Nephron progenitor cell (in vitro differentiated cells): ENCODE data around the gene TBPL1.

ENCODE experiments used
- DNase-seq: peaks from one replicate; pipeline ENCODE4 v3.0.0; 2021
- H3K27ac Mint-ChIP-seq: 2 replicates; pipeline ENCODE4 v1.8.0; 2021; ENCODE audit warnings: mild to moderate bottlenecking, moderate library complexity, mixed read lengths
- H3K27me3 Mint-ChIP-seq: 2 replicates; pipeline ENCODE4 v1.8.0; 2021; ENCODE audit warnings: mild to moderate bottlenecking, low read depth, mixed read lengths; ENCODE audit not compliant: poor library complexity
- H3K36me3 Mint-ChIP-seq: 2 replicates; pipeline ENCODE4 v1.8.0; 2021; ENCODE audit warnings: low read depth, mixed read lengths
- H3K4me1 Mint-ChIP-seq: 2 replicates; pipeline ENCODE4 v1.8.0; 2021; ENCODE audit warnings: mixed read lengths
- H3K4me3 Mint-ChIP-seq: 2 replicates; pipeline ENCODE4 v1.8.0; 2021; ENCODE audit warnings: mild to moderate bottlenecking, moderate library complexity, mixed read lengths
- H3K9me3 Mint-ChIP-seq: 2 replicates; pipeline ENCODE4 v1.8.0; 2021; ENCODE audit warnings: mild to moderate bottlenecking, moderate library complexity, mixed read lengths
- CTCF ChIP-seq: fragments of 200-600 bp; sonication (generic); IDR thresholded peaks from 2 replicates; pipeline ENCODE4 v1.5.0; 2021; ENCODE audit warnings: antibody characterized with exemption

TBPL1 gene

GRCh38 chr6:133959667-133960368 is 6.8 kb downstream of the TBPL1 start:
- Mint-ChIP-seq H3K27ac (no peak overlapping the region), H3K27me3 (no peaks in the 10 kb centered on the region), H3K9me3 (peaks cover 4% of the 10 kb centered on the region), H3K4me1 (peaks cover 13% of the 10 kb centered on the region), H3K36me3 (peaks cover 30% of the 10 kb centered on the region), H3K4me3 (no peak overlapping the region)
- TF ChIP-seq CTCF = no peak
- DNase-seq = no peak

- Mint-ChIP-seq H3K4me1 (no peaks in the 10 kb centered on the region), H3K27ac (no peak overlapping the region), H3K27me3 (no peaks in the 10 kb centered on the region), H3K9me3 (peaks cover 4% of the 10 kb centered on the region), H3K4me3 (no peak overlapping the region), H3K36me3 (peaks cover 30% of the 10 kb centered on the region)
- DNase-seq = no peak
- TF ChIP-seq CTCF = no peak
Observed at GRCh38 chr6:133961831-133962230, 8.8 kb downstream of the TBPL1 start.

GRCh38 chr6:133964052-133964451 is 11.0 kb downstream of the TBPL1 start:
- no peaks in the 10 kb centered on the region for H3K27me3 Mint-ChIP-seq
- DNase-seq = no peak
- H3K4me3 Mint-ChIP-seq = no peak overlapping the region
- H3K27ac Mint-ChIP-seq = no peak overlapping the region
- TF ChIP-seq CTCF = no peak
- H3K4me1 Mint-ChIP-seq = no peaks in the 10 kb centered on the region
- peaks cover 4% of the 10 kb centered on the region for H3K9me3 Mint-ChIP-seq
- H3K36me3 Mint-ChIP-seq = peaks cover 30% of the 10 kb centered on the region

- peaks cover 4% of the 10 kb centered on the region for H3K9me3 Mint-ChIP-seq
- H3K4me1 Mint-ChIP-seq = peaks cover under 1% of the 10 kb centered on the region
- TF ChIP-seq CTCF = no peak
- no peak overlapping the region for H3K4me3 Mint-ChIP-seq
- H3K36me3 Mint-ChIP-seq = peaks cover 26% of the 10 kb centered on the region
- H3K27ac Mint-ChIP-seq = no peak overlapping the region
- H3K27me3 Mint-ChIP-seq = no peaks in the 10 kb centered on the region
- no peak for DNase-seq
Observed at GRCh38 chr6:133964702-133965101, 11.7 kb downstream of the TBPL1 start.

GRCh38 chr6:133965817-133966360 is 12.9 kb downstream of the TBPL1 start:
- Mint-ChIP-seq H3K27ac (no peak overlapping the region), H3K36me3 (peaks cover 16% of the 10 kb centered on the region), H3K27me3 (no peaks in the 10 kb centered on the region), H3K4me3 (no peak overlapping the region), H3K4me1 (peaks cover 5% of the 10 kb centered on the region), H3K9me3 (no peaks in the 10 kb centered on the region)
- no peak for DNase-seq
- TF ChIP-seq CTCF = no peak
